PFSK-1 (cell line): ENCODE results near the gene SAMD4A.

ENCODE experiments used
- POLR2AphosphoS5 ChIP-seq: IDR thresholded peaks from 2 replicates; pipeline ENCODE4 v1.6.1; 2012; ENCODE audit warnings: low read depth, mild to moderate bottlenecking, control low read depth, low read length, moderate library complexity
- REST ChIP-seq, 2 experiments: IDR thresholded peaks; 2 replicates each; pipeline versions ENCODE4 v1.6.1 to v1.8.0; 2011 to 2012; ENCODE audit warnings: low read depth in 2 of 2, low read length in 2 of 2, control low read depth in 1 of 2, inconsistent platforms in 1 of 2, mild to moderate bottlenecking in 1 of 2, moderate library complexity in 1 of 2; ENCODE audit not compliant: insufficient read depth in 1 of 2
- SIN3A ChIP-seq: IDR thresholded peaks from 2 replicates; pipeline ENCODE4 v1.6.1; 2012; ENCODE audit warnings: mild to moderate bottlenecking, low read length, moderate library complexity, borderline replicate concordance; ENCODE audit not compliant: insufficient read depth
- TAF1 ChIP-seq: IDR thresholded peaks from 2 replicates; pipeline ENCODE4 v1.6.1; 2012; ENCODE audit warnings: low read length, control low read depth, borderline replicate concordance; ENCODE audit not compliant: insufficient read depth

- TF ChIP-seq POLR2AphosphoS5 (no peak), TAF1 (no peak), REST (IDR thresholded peaks at IDR 0.05; ENCODE audit: insufficient read depth in 1 of 2, low read depth in 2 of 2, low read length in 2 of 2) (no peak), SIN3A (no peak)
Measured at GRCh38 chr14:54672688-54673087, 105.8 kb downstream of the SAMD4A start.
